Testis (tissue), 2 donors: ENCODE results near the gene SYNDIG1.

Source experiments
- CTCF ChIP-seq, 3 experiments: fragments of 450-650 bp in 2 of 3; fragments of 200-600 bp in 1 of 3; sonication (generic) in 1 of 3; IDR thresholded peaks; one replicate each; pipeline ENCODE4 v1.5.1; 2016 to 2019; ENCODE audit warnings: antibody characterized with exemption in 3 of 3, mild to moderate bottlenecking in 2 of 3, moderate library complexity in 1 of 3
- POLR2A ChIP-seq: fragments of 450-650 bp; IDR thresholded peaks from one replicate; pipeline ENCODE4 v1.6.1; 2017; ENCODE audit warnings: antibody characterized with exemption, mild to moderate bottlenecking, moderate library complexity

GRCh38 chr20:24572862-24573261 lies 103.4 kb downstream of the SYNDIG1 start:
- no peak for TF ChIP-seq POLR2A
- no peak for TF ChIP-seq CTCF (IDR thresholded peaks at IDR 0.05)
